HCT116 (cell line): ENCODE data around the gene FIBCD1. TPM values are rescaled to one million over a fixed set of nuclear protein-coding genes. Genes with fewer than 3 reads are reported as not detected.

Experiments used
- ATAC-seq: fragments of 200-7000 bp; cut with Tn5 transposase; 2 replicates; pipeline ENCODE4 v1.9.1; 2020; ENCODE audit warnings: mild to moderate bottlenecking, moderate library complexity
- BruUV-seq: library from RNA; stranded (reverse); fragments of 400-500 nt; replicated peaks from 2 replicates; lab custom pipeline; 2021; lab: Mats Ljungman, UMichigan
- CTCF ChIA-PET: fragments of 300-600 bp; sonication (Branson Sonifier 250); formaldehyde crosslinking; loops from one replicate; lab custom pipeline; 2021; ENCODE audit warnings: antibody characterized with exemption; lab: Charles Lee
- POLR2A ChIA-PET: fragments of 300-600, 350-600 bp; sonication (Branson Sonifier 250); formaldehyde crosslinking; loops from one replicate; lab custom pipeline; 2021; ENCODE audit warnings: antibody characterized with exemption; lab: Charles Lee
- RAD21 ChIA-PET, 2 experiments: fragments of 300-600 bp; sonication (Branson Sonifier 250); formaldehyde crosslinking; loops; one replicate each; lab custom pipeline; 2023; ENCODE audit warnings: low total read pairs in 2 of 2; ENCODE audit not compliant: uncharacterized antibody in 2 of 2, unreplicated experiment in 2 of 2, low non-redundant PET in 1 of 2; lab: Charles Lee
- DNase-seq: peaks from one replicate; pipeline ENCODE4 v3.0.0-alpha.2; 2010; ENCODE audit warnings: low read depth, low spot score
- H2AFZ ChIP-seq: fragments of 200-600 bp; shearing (Covaris generic), sonication (generic); 2 replicates; pipeline ENCODE4 v1.6.1; 2017; ENCODE audit warnings: low read depth, mixed run types, mixed read lengths, antibody characterized with exemption, low read length; ENCODE audit not compliant: poor library complexity, severe bottlenecking
- H3K27ac ChIP-seq: 2 replicates; pipeline ENCODE4 v1.5.1; 2012; ENCODE audit warnings: low read depth, low read length
- H3K27me3 ChIP-seq: fragments of 200-600 bp; sonication (generic); 2 replicates; pipeline ENCODE4 v1.6.1; 2016; ENCODE audit warnings: mixed run types, low read length, mixed read lengths; ENCODE audit not compliant: insufficient read depth
- H3K36me3 ChIP-seq, 2 experiments: fragments of 200-500 bp in 1 of 2; fragments of 200-600 bp in 1 of 2; sonication (Bioruptor generic) in 1 of 2; sonication (generic) in 1 of 2; 2 replicates each; pipeline versions ENCODE4 v1.5.1 to v1.6.1; 2014 to 2016; ENCODE audit warnings: low read length in 2 of 2, inconsistent platforms in 1 of 2, mixed read lengths in 1 of 2, mixed run types in 1 of 2; ENCODE audit not compliant: insufficient read depth in 2 of 2, control insufficient read depth in 1 of 2
- H3K4me1 ChIP-seq, 2 experiments: fragments of 200-600 bp in 1 of 2; sonication (generic) in 1 of 2; 2 replicates each; pipeline versions ENCODE4 v1.5.1 to v1.6.1; 2012 to 2017; ENCODE audit warnings: low read length in 2 of 2, inconsistent platforms in 1 of 2, mild to moderate bottlenecking in 1 of 2, mixed read lengths in 1 of 2, mixed run types in 1 of 2, moderate library complexity in 1 of 2; ENCODE audit not compliant: insufficient read depth in 2 of 2, control insufficient read depth in 1 of 2
- H3K4me2 ChIP-seq: fragments of 200-600 bp; sonication (generic); 2 replicates; pipeline ENCODE4 v1.6.1; 2017; ENCODE audit warnings: mixed run types, low read length, mixed read lengths
- H3K4me3 ChIP-seq, 2 experiments: fragments of 200-600 bp in 1 of 2; sonication (generic) in 1 of 2; replicated peaks in 1 of 2; 2 replicates each; pipeline ENCODE4 v1.5.1; 2011 to 2016; ENCODE audit warnings: low read length in 2 of 2, control low read depth in 1 of 2, low read depth in 1 of 2, mild to moderate bottlenecking in 1 of 2, mixed read lengths in 1 of 2, mixed run types in 1 of 2
- H3K79me2 ChIP-seq: fragments of 200-600 bp; sonication (generic); 2 replicates; pipeline ENCODE4 v1.6.1; 2017; ENCODE audit warnings: mild to moderate bottlenecking, mixed run types, low read length, moderate library complexity, mixed read lengths; ENCODE audit not compliant: insufficient read depth
- H3K9ac ChIP-seq: fragments of 200-600 bp; sonication (generic); 2 replicates; pipeline ENCODE4 v1.6.1; 2016; ENCODE audit warnings: low read length, mixed read lengths
- H3K9me2 ChIP-seq: fragments of 200-600 bp; sonication (generic), shearing (Covaris generic); 2 replicates; pipeline ENCODE4 v1.6.1; 2017; ENCODE audit warnings: mixed run types, mild to moderate bottlenecking, moderate library complexity; ENCODE audit not compliant: insufficient read depth
- H3K9me3 ChIP-seq, 2 experiments: fragments of 200-500 bp in 1 of 2; fragments of 200-600 bp in 1 of 2; sonication (Bioruptor generic) in 1 of 2; sonication (generic) in 1 of 2; 2 replicates each; pipeline ENCODE4 v1.6.1; 2014 to 2017; ENCODE audit warnings: low read length in 2 of 2, mixed read lengths in 2 of 2, inconsistent platforms in 1 of 2, low read depth in 1 of 2, mild to moderate bottlenecking in 1 of 2, mixed run types in 1 of 2, moderate library complexity in 1 of 2; ENCODE audit not compliant: control insufficient read depth in 1 of 2, insufficient read depth in 1 of 2
- H4K20me1 ChIP-seq: fragments of 200-600 bp; sonication (generic), shearing (Covaris generic); 2 replicates; pipeline ENCODE4 v1.6.1; 2017; ENCODE audit warnings: mixed run types, mild to moderate bottlenecking, moderate library complexity; ENCODE audit not compliant: insufficient read depth
- CBX3 ChIP-seq: IDR thresholded peaks from 2 replicates; pipeline ENCODE4 v1.6.1; 2012; ENCODE audit warnings: low read depth
- CEBPB ChIP-seq: IDR thresholded peaks from 2 replicates; pipeline ENCODE4 v1.6.1; 2012; ENCODE audit warnings: low read depth
- EGR1 ChIP-seq: IDR thresholded peaks from 2 replicates; pipeline ENCODE4 v1.6.1; 2012; ENCODE audit warnings: low read depth
- ELF1 ChIP-seq: IDR thresholded peaks from 2 replicates; pipeline ENCODE4 v1.6.1; 2012; ENCODE audit warnings: low read depth, borderline replicate concordance
- EZH2 ChIP-seq: fragments of 200-600 bp; sonication (generic); IDR thresholded peaks from 2 replicates; pipeline ENCODE4 v1.6.1; 2017; ENCODE audit warnings: antibody characterized with exemption, mixed run types
- EZH2phosphoT487 ChIP-seq: fragments of 200-600 bp; IDR thresholded peaks from 2 replicates; pipeline ENCODE4 v1.6.1; 2018; ENCODE audit warnings: antibody characterized with exemption, borderline replicate concordance
- FOSL1 ChIP-seq: IDR thresholded peaks from 2 replicates; pipeline ENCODE4 v1.6.1; 2012; ENCODE audit warnings: low read depth
- JUND ChIP-seq: IDR thresholded peaks from 2 replicates; pipeline ENCODE4 v1.6.1; 2012
- POLR2A ChIP-seq: IDR thresholded peaks from 2 replicates; pipeline ENCODE4 v1.7.0; 2011; ENCODE audit warnings: borderline replicate concordance; ENCODE audit not compliant: insufficient read depth, insufficient read length; ENCODE audit errors: extremely low read depth
- POLR2AphosphoS5 ChIP-seq: IDR thresholded peaks from 2 replicates; pipeline ENCODE4 v1.6.1; 2011; ENCODE audit warnings: mild to moderate bottlenecking, low read depth, low read length, moderate library complexity
- RAD21 ChIP-seq: IDR thresholded peaks from 2 replicates; pipeline ENCODE4 v1.6.1; 2012; ENCODE audit warnings: low read depth, mild to moderate bottlenecking
- SIN3A ChIP-seq: IDR thresholded peaks from 2 replicates; pipeline ENCODE4 v1.6.1; 2012; ENCODE audit warnings: low read depth
- TCF7L2 ChIP-seq: IDR thresholded peaks from 2 replicates; pipeline ENCODE4 v1.7.0; 2011; ENCODE audit warnings: borderline replicate concordance, inconsistent platforms; ENCODE audit not compliant: insufficient read depth, insufficient read length; ENCODE audit errors: extremely low read depth
- YY1 ChIP-seq: IDR thresholded peaks from 2 replicates; pipeline ENCODE4 v1.6.1; 2011; ENCODE audit warnings: low read length, low read depth, moderate library complexity, mild to moderate bottlenecking; ENCODE audit not compliant: insufficient replicate concordance; ENCODE audit errors: extremely low read depth
- ZNF274 ChIP-seq: fragments of 200-500 bp; sonication (Bioruptor generic); IDR thresholded peaks from 2 replicates; pipeline ENCODE4 v1.6.1; 2014; ENCODE audit warnings: mild to moderate bottlenecking, low read depth, low read length, inconsistent platforms
- intact Hi-C: fragments of 100-400 bp; cut with micrococcal nuclease; formaldehyde crosslinking; loops from 2 replicates; pipeline ENCODE4 v1.10.0; 2022
- total RNA-seq: library from RNA; stranded (reverse); gene quantifications from one replicate; pipeline ENCODE4 v1.2.1, GENCODE V29; 2021; ENCODE audit not compliant: unreplicated experiment
- TF ChIP-seq, protein P1 (sequence below): IDR thresholded peaks from 2 replicates; pipeline ENCODE4 v1.6.1; 2011; ENCODE audit warnings: mild to moderate bottlenecking, low read length, moderate library complexity; ENCODE audit not compliant: insufficient replicate concordance; ENCODE audit errors: extremely low read depth
- TF ChIP-seq, protein P2 (sequence below): IDR thresholded peaks from 2 replicates; pipeline ENCODE4 v1.6.1; 2012
- TF ChIP-seq, protein P3 (sequence below): IDR thresholded peaks from 2 replicates; pipeline ENCODE4 v1.6.1; 2012

The FIBCD1 gene
- total RNA-seq, 1 experiment from 2014 or later, result 26.1 TPM

DNA sequence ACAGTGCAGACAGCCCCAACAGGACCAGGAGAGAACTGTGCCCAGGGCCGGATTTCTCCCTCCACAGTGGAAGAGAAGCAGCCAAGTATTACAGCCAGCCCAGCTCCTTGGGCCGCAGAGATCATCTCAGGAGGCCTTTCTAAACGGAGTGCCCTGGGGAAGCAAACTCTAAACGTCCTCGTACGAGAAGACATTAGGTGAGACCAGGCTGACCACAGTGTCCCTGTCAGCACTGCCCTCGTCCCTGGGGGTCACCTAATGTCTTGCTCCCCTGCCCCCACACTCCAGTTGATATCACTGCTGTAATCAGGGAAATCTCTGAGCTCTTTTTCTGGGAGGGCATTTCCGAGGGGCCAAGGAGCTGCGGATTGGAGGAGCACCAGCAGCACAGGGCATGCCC lies 48.9 kb downstream of the FIBCD1 start:
- peaks cover 0 to 7% of the 10 kb centered on the region in 2 experiments; a peak in 2 of 4 replicates for H3K36me3 ChIP-seq
- no peaks in the 10 kb centered on the region for H4K20me1 ChIP-seq
- H3K79me2 ChIP-seq, result no peaks in the 10 kb centered on the region
- no peak overlapping the region for H3K27ac ChIP-seq
- H2AFZ ChIP-seq, result no peak overlapping the region
- no peak for DNase-seq
- intact Hi-C loops, result no loop called here
- no peak overlapping the region for H3K9ac ChIP-seq
- no peaks in the 10 kb centered on the region for H3K9me3 ChIP-seq
- TF ChIP-seq ZNF274 (no peak), YY1 (no peak), FOSL1 (no peak), EZH2phosphoT487 (no peak), EGR1 (no peak), CEBPB (no peak), ELF1 (no peak), SIN3A (no peak), TCF7L2 (no peak), CBX3 (no peak), JUND (no peak), POLR2A (no peak), RAD21 (no peak), EZH2 (no peak), POLR2AphosphoS5 (no peak)
- TF ChIP-seq, protein P1, sequence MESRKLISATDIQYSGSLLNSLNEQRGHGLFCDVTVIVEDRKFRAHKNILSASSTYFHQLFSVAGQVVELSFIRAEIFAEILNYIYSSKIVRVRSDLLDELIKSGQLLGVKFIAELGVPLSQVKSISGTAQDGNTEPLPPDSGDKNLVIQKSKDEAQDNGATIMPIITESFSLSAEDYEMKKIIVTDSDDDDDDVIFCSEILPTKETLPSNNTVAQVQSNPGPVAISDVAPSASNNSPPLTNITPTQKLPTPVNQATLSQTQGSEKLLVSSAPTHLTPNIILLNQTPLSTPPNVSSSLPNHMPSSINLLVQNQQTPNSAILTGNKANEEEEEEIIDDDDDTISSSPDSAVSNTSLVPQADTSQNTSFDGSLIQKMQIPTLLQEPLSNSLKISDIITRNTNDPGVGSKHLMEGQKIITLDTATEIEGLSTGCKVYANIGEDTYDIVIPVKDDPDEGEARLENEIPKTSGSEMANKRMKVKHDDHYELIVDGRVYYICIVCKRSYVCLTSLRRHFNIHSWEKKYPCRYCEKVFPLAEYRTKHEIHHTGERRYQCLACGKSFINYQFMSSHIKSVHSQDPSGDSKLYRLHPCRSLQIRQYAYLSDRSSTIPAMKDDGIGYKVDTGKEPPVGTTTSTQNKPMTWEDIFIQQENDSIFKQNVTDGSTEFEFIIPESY, result no peak
- TF ChIP-seq, protein P2, sequence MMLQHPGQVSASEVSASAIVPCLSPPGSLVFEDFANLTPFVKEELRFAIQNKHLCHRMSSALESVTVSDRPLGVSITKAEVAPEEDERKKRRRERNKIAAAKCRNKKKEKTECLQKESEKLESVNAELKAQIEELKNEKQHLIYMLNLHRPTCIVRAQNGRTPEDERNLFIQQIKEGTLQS, result no peak
- TF ChIP-seq, protein P3, sequence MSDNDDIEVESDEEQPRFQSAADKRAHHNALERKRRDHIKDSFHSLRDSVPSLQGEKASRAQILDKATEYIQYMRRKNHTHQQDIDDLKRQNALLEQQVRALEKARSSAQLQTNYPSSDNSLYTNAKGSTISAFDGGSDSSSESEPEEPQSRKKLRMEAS, result no peak
- ChIA-PET POLR2A (no interaction called here), CTCF (interaction anchor here (1.3 to 1.5 kb wide), 2 partner anchors 51 to 108 kb away, joined by 4 to 5 read pairs; no protein-coding TSS in a partner anchor), RAD21 (no interaction called here)
- no TSS peak for BruUV-seq
- H3K27me3 ChIP-seq, result no peaks in the 10 kb centered on the region
- H3K4me1 ChIP-seq, result no peaks in the 10 kb centered on the region
- no peaks in the 10 kb centered on the region for H3K9me2 ChIP-seq
- H3K4me2 ChIP-seq, result no peak overlapping the region
- ATAC-seq, result no peak
- H3K4me3 ChIP-seq, result no peak overlapping the region
